Common myeloid progenitor, CD34-positive (primary cell): ENCODE data around the gene PDE11A.

Experiments used
- CTCF ChIA-PET: fragments of 350-600 bp; sonication (Branson Sonifier 250); formaldehyde crosslinking; loops from one replicate; lab custom pipeline; 2021; ENCODE audit warnings: antibody characterized with exemption; lab: Charles Lee
- POLR2A ChIA-PET: fragments of 350-600 bp; sonication (Branson Sonifier 250); formaldehyde crosslinking; loops from one replicate; lab custom pipeline; 2021; ENCODE audit warnings: antibody characterized with exemption; lab: Charles Lee
- DNase-seq, 3 donors: peaks; one replicate each; pipeline versions ENCODE4 v3.0.0 to v3.0.0-alpha.2; 2013
- H3K27ac ChIP-seq, 2 experiments: 1 replicate in 1 of 2; 2 replicates in 1 of 2; pipeline ENCODE4 v1.7.0; 2013; ENCODE audit warnings: inconsistent platforms in 2 of 2, low read length in 2 of 2, mild to moderate bottlenecking in 2 of 2, low read depth in 1 of 2, moderate library complexity in 1 of 2; ENCODE audit not compliant: severe bottlenecking in 2 of 2, insufficient read depth in 1 of 2, poor library complexity in 1 of 2
- H3K27me3 ChIP-seq, 5 experiments: replicated peaks in 2 of 5; 1 replicate in 3 of 5; 2 replicates in 2 of 5; pipeline versions ENCODE4 v1.6.1 to v1.7.0; 2013; ENCODE audit warnings: low read length in 4 of 5, mild to moderate bottlenecking in 2 of 5, moderate library complexity in 2 of 5, inconsistent platforms in 1 of 5; ENCODE audit not compliant: insufficient read depth in 5 of 5, control insufficient read depth in 4 of 5
- H3K36me3 ChIP-seq, 4 experiments: 1 replicate in 2 of 4; 2 replicates in 2 of 4; pipeline versions ENCODE4 v1.6.1 to v1.7.0; 2013; ENCODE audit warnings: low read length in 3 of 4, control low read depth in 1 of 4, mild to moderate bottlenecking in 1 of 4; ENCODE audit not compliant: control insufficient read depth in 4 of 4, insufficient read depth in 4 of 4
- H3K4me1 ChIP-seq, 4 experiments: 1 replicate in 3 of 4; 2 replicates in 1 of 4; pipeline versions ENCODE4 v1.6.1 to v1.7.1; 2013; ENCODE audit warnings: low read length in 3 of 4, mild to moderate bottlenecking in 3 of 4, control low read depth in 1 of 4, inconsistent platforms in 1 of 4, moderate library complexity in 1 of 4; ENCODE audit not compliant: control insufficient read depth in 4 of 4, insufficient read depth in 4 of 4; ENCODE audit errors: control extremely low read depth in 1 of 4
- H3K4me3 ChIP-seq, 7 experiments: 1 replicate in 4 of 7; 2 replicates in 3 of 7; pipeline versions ENCODE4 v1.5.1 to v1.7.0; 2013; ENCODE audit warnings: mild to moderate bottlenecking in 7 of 7, low read length in 6 of 7, moderate library complexity in 6 of 7, inconsistent platforms in 2 of 7, low read depth in 2 of 7, control low read depth in 1 of 7; ENCODE audit not compliant: insufficient read depth in 4 of 7, control insufficient read depth in 1 of 7; ENCODE audit errors: extremely low read depth in 1 of 7
- H3K9me3 ChIP-seq, 5 experiments: 1 replicate in 4 of 5; 2 replicates in 1 of 5; pipeline versions ENCODE4 v1.6.1 to v1.7.1; 2013; ENCODE audit warnings: low read length in 4 of 5, mild to moderate bottlenecking in 2 of 5, inconsistent platforms in 1 of 5, low read depth in 1 of 5, moderate library complexity in 1 of 5; ENCODE audit not compliant: control insufficient read depth in 4 of 5, insufficient read depth in 2 of 5; ENCODE audit errors: control extremely low read depth in 1 of 5
- WGBS: methylation state at CpG from one replicate; pipeline ENCODE4 v1.1.5; 2013; ENCODE audit not compliant: insufficient coverage; 5-methylcytosine and 5-hydroxymethylcytosine counted together

PDE11A gene

GRCh38 chr2:177617849-177618248, 454.7 kb downstream of the PDE11A start:
- DNase-seq, result no peak
- Histone ChIP-seq H3K9me3 (no peaks in the 10 kb centered on the region), H3K27ac (peak overlapping the region; percentile 99 to 100), H3K4me3 (peak overlapping the region in 6 of 7 experiments; percentile 82 to 97 (median 94)), H3K4me1 (peaks cover 0 to 11% (median 4%) of the 10 kb centered on the region in 4 experiments), H3K27me3 (peaks cover 0 to 3% (median 0%) of the 10 kb centered on the region in 5 experiments), H3K36me3 (no peaks in the 10 kb centered on the region)
- 95% methylated on average over 6 of the region's 9 CpGs for WGBS
- ChIA-PET POLR2A (no interaction called here), CTCF (interaction anchor here (1.3 to 2.4 kb wide), 2 partner anchors 11 to 17 kb away, joined by 3 to 6 read pairs; no protein-coding TSS in a partner anchor)

GRCh38 chr2:177616731-177617130, 455.8 kb downstream of the PDE11A start:
- ChIA-PET POLR2A (no interaction called here), CTCF (interaction anchor here (1.3 to 2.4 kb wide), 2 partner anchors 12 to 16 kb away, joined by 3 to 6 read pairs; no protein-coding TSS in a partner anchor)
- Histone ChIP-seq H3K4me3 (no peak overlapping the region), H3K27me3 (no peaks in the 10 kb centered on the region), H3K27ac (no peak overlapping the region), H3K9me3 (no peaks in the 10 kb centered on the region), H3K4me1 (peaks cover 0 to 11% (median 4%) of the 10 kb centered on the region in 4 experiments), H3K36me3 (no peaks in the 10 kb centered on the region)
- 94% methylated on average over 2 of the region's 3 CpGs for WGBS
- no peak for DNase-seq

GRCh38 chr2:177616066-177616465, 456.5 kb downstream of the PDE11A start:
- H3K4me3 ChIP-seq, result no peak overlapping the region
- H3K27me3 ChIP-seq, result no peaks in the 10 kb centered on the region
- no peaks in the 10 kb centered on the region for H3K9me3 ChIP-seq
- 100% methylated on average over 3 of the region's 4 CpGs for WGBS
- POLR2A ChIA-PET, result no interaction called here
- H3K36me3 ChIP-seq, result no peaks in the 10 kb centered on the region
- DNase-seq, result no peak
- no peak overlapping the region for H3K27ac ChIP-seq
- H3K4me1 ChIP-seq, result peaks cover 0 to 11% (median 4%) of the 10 kb centered on the region in 4 experiments
- CTCF ChIA-PET, result interaction anchor here (0.5 to 2.4 kb wide), 3 partner anchors 10 to 356 kb away, joined by 3 to 6 read pairs (median 3); no protein-coding TSS in a partner anchor

GRCh38 chr2:177612659-177613058, 459.9 kb downstream of the PDE11A start:
- Histone ChIP-seq H3K36me3 (no peaks in the 10 kb centered on the region), H3K4me1 (no peaks in the 10 kb centered on the region), H3K9me3 (no peaks in the 10 kb centered on the region), H3K4me3 (no peak overlapping the region), H3K27ac (no peak overlapping the region), H3K27me3 (no peaks in the 10 kb centered on the region)
- no peak for DNase-seq
- 100% methylated on average over 3 of the region's 4 CpGs for WGBS
- POLR2A ChIA-PET, result no interaction called here
- CTCF ChIA-PET, result no interaction called here

GRCh38 chr2:177611310-177611886, 461.2 kb downstream of the PDE11A start:
- ChIA-PET POLR2A (no interaction called here), CTCF (no interaction called here)
- no peaks in the 10 kb centered on the region for H3K9me3 ChIP-seq
- no peak overlapping the region for H3K4me3 ChIP-seq
- no peaks in the 10 kb centered on the region for H3K36me3 ChIP-seq
- 100% methylated on average over 5 of the region's 6 CpGs for WGBS
- no peaks in the 10 kb centered on the region for H3K27me3 ChIP-seq
- no peak for DNase-seq
- H3K27ac ChIP-seq, result no peak overlapping the region
- no peaks in the 10 kb centered on the region for H3K4me1 ChIP-seq

- Histone ChIP-seq H3K27me3 (no peaks in the 10 kb centered on the region), H3K4me1 (no peaks in the 10 kb centered on the region), H3K4me3 (no peak overlapping the region), H3K9me3 (no peaks in the 10 kb centered on the region), H3K36me3 (no peaks in the 10 kb centered on the region), H3K27ac (no peak overlapping the region)
- DNase-seq, result no peak
- ChIA-PET POLR2A (no interaction called here), CTCF (interaction anchor here (1.2 to 1.6 kb wide), 2 partner anchors 18 to 43 kb away, joined by 3 to 4 read pairs; no protein-coding TSS in a partner anchor)
- WGBS, result no CpG with 5 or more reads among the region's 1 CpG
Observed at GRCh38 chr2:177610813-177611212, 461.8 kb downstream of the PDE11A start.

- Histone ChIP-seq H3K4me1 (no peaks in the 10 kb centered on the region), H3K9me3 (no peaks in the 10 kb centered on the region), H3K36me3 (no peaks in the 10 kb centered on the region), H3K27me3 (no peaks in the 10 kb centered on the region), H3K4me3 (no peak overlapping the region), H3K27ac (no peak overlapping the region)
- ChIA-PET CTCF (interaction anchor here (0.9 to 1.4 kb wide), 2 partner anchors 9 to 110 kb away, joined by 3 to 4 read pairs; no protein-coding TSS in a partner anchor), POLR2A (no interaction called here)
- no peak for DNase-seq
- 94% methylated on average over 5 of the region's 7 CpGs for WGBS
Observed at GRCh38 chr2:177606636-177607035, 465.9 kb downstream of the PDE11A start.
